D721Med (cell line): Measurements from ENCODE around the gene PDIA3.

Source experiments
- DNase-seq: peaks from one replicate; pipeline ENCODE4 v3.0.0; 2011; ENCODE audit warnings: low spot score; ENCODE audit not compliant: insufficient read length
- FAIRE-seq: peaks from 2 replicates; lab custom pipeline; 2011; peaks lifted over from hg19 to GRCh38; lab: Jason Lieb, UNC
- CTCF ChIP-seq: IDR thresholded peaks from 2 replicates; pipeline ENCODE4 v1.5.1; 2012; ENCODE audit warnings: mild to moderate bottlenecking, control low read depth; ENCODE audit not compliant: insufficient read depth; ENCODE audit errors: missing control alignments

PDIA3 gene

GRCh38 chr15:43771816-43772215 lies 25.6 kb downstream of the PDIA3 start:
- FAIRE-seq (no peak), DNase-seq (no peak)
- TF ChIP-seq CTCF = no peak

- DNase-seq (no peak), FAIRE-seq (no peak)
- no peak for TF ChIP-seq CTCF
Observed at GRCh38 chr15:43772624-43773023, 26.4 kb downstream of the PDIA3 start.

- DNase-seq = no peak
- no peak for FAIRE-seq
- TF ChIP-seq CTCF = no peak
Observed at GRCh38 chr15:43774062-43774461, 27.8 kb downstream of the PDIA3 start.

DNA sequence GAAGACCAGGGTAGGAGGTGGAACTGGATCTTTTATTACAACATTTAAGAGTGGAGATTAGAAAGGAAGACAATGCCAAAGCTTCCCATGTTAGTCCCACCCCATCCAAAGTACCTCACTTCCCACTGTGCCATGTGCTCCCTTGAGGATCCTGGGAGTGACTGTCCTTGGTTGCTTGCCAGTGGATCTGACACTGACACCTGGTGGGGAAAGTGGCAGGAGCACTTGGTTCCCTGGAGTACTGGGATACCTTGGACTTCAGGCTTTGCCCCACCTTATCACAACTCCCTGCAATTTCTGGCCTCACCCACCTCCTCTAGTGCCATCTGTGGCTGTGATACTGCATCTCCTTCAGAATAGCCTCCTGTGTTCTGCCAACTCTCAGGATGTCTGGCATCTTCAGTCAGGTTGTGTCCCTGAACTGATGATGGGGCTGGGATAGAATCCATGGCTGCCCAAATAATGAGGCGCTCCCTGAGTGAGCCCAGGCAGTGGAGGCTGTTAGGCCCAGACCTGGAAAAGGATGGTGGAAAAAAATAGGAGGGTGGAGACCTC lies 29.2 kb downstream of the PDIA3 start:
- DNase-seq (no peak), FAIRE-seq (no peak)
- peak; percentile 48 for TF ChIP-seq CTCF

GRCh38 chr15:43776101-43776717 lies 30.0 kb downstream of the PDIA3 start:
- FAIRE-seq = no peak
- no peak for TF ChIP-seq CTCF
- no peak for DNase-seq

GRCh38 chr15:43776718-43777266 lies 30.6 kb downstream of the PDIA3 start, which contains the start of gene ELL3:
Gene ELL3, minus strand, starts transcription at chr15:43776966. Its CDS starts 65 bp downstream, at chr15:43776901.
- TF ChIP-seq CTCF = no peak
- FAIRE-seq (no peak), DNase-seq (no peak)
